Measurements from ENCODE around the gene ALMS1.
"Not testable (repeated sequence)": the region's sequence is repeated elsewhere in the genome, so short reads cannot be mapped to it uniquely, and the experiment has no call there.

ALMS1 gene

DNA sequence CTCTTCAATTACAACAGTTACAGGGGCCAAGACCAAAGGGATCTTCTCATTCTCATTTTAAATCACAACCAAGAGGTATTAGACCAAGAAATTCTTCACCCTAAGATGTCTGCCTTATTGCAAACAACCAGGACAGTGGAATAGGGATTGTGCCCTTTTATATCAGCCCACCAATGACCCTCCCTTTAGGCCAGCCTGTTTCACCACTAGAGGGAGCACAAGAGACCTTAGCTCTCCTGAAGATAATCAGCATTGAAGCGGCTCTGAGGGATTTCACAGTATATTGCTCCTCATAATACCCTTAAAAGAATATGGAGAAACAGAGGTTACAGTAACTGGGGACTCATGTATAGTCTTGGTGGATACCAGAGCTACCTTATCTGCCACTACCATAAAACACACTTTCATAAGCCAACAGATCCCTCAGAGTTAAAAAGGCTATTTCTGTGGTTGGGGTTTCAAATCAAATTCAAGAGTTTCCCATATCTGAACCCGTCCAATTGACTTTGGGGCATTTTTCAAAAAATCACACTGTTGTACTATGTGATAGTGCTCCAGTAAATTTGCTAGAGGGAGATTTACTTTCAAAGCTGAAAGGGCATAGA, 245.1 kb downstream of the ALMS1 start:
- not testable (repeated sequence) for DNase-seq

DNA sequence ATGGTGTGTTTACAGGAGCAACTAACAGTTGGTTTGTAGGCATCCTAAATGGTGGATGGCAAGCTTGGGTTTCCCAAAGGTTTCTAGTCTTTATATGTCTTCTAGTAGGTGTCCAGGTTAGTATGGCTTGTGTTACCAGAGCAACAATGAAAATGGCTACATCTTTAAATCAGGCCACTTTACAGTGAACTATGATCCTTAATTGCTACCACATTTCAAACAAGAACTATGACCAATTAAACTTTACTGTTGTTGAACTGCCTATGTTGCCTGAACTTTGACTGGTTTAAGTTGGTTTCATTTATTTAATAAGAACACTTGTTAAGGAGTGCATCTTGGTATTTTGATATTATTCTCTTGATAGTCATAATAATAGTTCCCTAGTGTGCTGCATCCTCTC, 251.3 kb downstream of the ALMS1 start:
- not testable (repeated sequence) for DNase-seq

DNA sequence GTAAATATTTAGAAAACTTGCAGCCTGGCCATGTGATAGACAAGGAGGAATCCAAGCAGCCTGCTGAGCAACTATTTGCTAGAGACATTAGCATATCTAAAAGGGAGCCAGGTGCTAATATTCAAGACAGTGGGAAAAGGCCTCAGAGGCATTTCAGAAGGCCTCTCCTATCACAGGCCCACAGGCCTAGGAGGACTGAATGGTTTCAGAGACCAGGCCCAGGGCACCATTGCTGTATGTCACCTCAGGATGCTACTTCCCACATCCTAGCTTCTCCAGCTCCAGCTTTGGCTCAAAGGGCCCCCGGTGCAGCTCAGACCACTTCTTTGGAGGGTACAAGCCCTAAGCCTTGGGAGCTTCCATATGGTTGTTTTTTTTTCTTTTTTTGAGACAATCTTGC, 252.8 kb downstream of the ALMS1 start:
- no peak for DNase-seq

DNA sequence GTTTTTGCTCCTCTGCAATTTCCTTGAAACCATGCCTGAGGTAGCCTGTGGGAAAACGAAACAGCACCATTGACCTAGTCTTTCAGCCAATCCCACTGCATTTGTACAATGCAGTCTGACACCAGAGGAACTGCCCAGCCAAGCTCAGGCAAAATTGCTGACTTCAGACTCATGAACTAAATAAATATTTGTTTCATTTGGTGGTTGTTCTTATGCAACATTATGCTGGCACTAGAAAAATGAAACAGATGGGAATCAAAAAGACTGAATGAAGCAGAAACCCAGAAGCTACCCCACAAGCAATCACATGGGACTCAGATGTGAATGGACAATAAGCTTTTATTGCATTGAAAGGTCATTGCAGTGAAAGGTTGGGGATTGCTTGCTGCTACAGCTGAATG, 254.9 kb downstream of the ALMS1 start:
- peak; percentile 70 for DNase-seq

DNA sequence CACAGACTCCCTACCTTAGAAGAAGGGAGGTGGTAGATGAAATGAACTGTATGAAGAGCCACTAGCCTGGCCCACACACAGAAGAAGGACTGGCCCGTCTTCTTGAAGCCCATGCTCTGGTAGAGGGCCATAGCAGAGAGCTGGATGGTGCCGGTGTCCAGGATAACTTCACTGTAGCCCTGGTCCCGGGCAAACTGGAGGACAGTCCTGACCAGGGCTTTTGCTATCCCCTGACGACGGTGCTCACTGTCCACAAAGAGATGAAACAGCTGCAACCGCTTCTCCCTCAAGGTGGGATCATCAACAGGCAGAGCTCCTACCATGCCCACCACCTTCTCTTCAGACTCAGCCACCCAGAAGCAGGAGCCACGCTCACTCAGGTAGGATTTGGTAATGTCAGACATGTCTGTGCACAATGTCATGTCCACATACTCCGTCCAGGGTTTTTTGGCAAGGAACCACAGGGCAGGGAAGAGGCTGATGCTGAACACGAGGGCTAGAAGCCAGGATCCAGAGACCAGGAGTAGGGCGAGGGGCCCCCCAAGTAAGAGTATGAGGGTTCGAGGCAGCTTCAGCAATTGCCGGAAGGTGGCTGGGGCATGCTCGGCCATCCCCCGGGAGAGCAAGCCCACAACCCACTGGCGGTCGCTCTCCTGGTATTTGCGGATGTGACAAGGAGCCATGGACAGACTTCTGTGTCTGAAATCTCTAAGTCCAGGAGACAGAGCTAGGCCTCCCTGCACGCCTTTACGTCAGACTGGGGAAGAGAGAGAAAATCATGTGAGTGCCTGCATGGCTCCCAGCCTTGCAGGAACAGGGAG, 255.5 kb downstream of the ALMS1 start:
- no peak for DNase-seq

DNA sequence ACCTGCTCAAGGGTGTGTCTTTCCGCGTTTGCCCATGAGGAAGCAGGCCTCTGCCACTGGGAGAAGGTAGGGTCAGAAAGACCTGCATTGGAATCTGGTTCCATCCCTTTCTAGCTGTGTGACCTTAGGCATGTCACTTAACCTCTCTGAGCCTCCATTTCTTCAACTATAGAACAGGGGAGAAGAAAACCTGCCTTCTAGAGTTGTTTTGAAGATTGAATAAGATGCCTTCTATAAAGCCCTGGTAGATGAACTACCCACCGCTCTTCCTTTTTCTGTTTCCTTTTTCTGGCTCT, 256.1 kb downstream of the ALMS1 start:
- no peak for DNase-seq

DNA sequence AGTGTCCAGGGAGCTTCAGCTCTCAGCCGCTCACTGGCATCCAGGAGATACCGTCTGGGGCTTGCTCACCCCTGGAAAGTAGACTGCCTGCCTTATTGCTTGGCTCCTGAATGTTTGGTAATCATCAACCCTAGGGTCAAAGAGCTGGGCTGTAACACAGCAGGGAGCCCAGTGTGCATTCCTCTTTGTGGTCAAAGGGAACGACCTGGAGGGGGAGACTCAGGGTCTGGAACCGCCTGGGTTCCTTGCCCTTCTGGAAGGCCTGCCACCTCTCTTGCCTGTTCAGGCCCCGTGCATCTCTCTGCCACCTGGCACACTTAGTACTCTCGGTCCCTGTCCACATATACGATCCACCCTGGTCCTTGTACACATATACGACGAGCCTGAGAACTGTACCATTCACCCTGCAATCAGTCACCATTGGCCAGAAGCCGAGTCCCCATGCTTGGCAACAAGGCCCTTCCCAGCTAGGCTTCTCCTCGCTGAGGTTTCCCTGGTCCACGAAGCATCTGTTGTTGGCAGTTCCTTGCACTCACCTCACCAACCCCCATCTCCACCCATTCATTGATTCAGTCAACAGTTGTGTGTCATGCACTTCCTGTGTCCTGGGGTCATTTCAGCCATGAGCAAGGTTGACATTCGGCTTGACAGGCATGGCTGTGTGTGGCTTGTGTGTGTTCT, 256.8 kb downstream of the ALMS1 start, which contains the start of gene NAT8:
Gene NAT8 (minus strand): TSS at position 85 of the 681 bp plus-strand sequence. CDS start 794 bp downstream, outside the sequence.
- DNase-seq = no peak

DNA sequence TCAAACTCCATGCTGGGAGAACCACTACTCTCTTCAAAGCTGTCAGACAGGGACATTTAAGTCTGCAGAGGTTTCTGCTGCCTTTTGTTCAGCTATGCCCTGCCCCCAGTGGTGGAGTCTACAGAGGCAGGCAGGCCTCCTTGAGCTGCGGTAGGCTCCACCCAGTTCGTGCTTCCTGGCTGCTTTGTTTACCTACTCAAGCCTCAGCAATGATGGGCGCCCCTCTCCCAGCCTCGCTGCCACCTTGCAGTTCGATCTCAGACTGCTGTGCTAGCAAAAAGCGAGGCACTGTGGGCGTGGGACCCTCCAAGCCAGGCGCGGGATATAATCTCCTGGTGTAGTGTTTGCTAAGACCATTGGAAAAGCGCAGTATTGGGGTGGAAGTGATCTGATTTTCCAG, 262.1 kb downstream of the ALMS1 start:
- not testable (repeated sequence) for DNase-seq

DNA sequence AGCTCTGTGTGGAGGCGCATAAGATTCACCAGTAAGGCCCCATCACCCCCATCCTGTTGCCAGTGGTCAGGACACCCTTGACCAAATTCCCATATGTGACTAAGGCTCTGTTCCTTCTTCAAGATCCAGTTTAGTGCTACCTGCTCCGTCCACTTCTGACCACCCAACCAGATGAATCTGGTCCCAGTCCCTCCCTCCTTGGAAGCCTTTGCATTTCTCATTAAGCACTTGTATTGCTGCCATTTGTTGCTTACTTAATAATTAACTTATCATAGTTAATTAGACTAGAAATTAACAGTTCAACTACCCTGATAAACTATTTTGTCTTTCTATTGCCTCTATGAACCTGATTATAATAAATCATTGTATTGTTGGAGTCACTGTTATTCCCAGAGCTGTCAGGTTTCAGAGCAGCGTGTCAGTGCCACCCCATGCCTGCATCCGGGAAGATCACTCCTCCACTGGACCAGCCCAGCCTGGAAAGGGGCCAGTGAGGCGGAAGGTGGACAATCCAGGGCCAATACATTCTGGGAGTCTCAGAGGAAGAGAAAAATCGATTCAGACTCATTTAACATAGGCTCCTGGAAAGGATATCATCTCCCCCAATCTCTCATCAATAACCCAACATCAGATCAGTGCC, 266.1 kb downstream of the ALMS1 start:
- DNase-seq = no peak

DNA sequence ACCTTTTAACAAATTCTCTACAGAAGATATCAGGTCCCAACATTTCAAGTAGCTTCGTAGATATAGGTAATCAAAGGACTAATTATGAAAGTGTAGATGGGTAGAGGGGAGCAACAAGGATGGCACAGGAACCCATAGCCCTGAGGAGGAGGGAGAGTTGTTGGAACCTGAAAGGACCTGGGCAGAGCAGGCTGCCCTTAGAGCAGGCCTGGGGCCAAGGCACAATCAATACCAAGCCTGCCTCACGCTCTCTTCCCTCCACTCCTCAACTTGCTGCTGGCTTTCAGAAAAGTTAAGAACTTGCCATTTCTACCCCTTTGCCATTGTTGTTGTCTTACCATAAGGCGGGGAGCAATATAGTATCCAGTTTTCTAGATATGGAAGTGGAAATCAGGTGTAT, 266.7 kb downstream of the ALMS1 start:
- no peak for DNase-seq

DNA sequence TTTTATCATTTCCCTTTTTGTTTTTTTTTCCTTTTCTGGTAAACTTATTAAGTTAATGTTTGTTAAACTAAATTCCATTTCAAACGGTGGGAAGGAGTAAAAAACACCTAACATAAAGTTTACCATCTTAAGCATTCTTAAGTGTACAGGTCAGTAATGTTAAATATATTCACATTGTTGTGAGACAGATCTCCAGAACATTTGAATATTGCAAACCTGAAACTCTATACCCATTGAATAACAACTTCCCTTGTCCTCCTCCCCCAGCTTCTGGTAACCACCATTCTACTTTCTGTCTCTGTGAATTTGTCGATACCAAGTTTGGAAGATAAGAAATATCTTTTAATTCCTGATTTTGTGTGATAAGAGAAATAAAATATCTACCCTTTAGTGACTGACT, 268.5 kb downstream of the ALMS1 start:
- no peak for DNase-seq

Data from suppressor macrophage treated with lipopolysaccharide for 4 hours (primary cell).